Measurements from ENCODE around the gene HOXA1. TPM values are rescaled to one million over a fixed set of nuclear protein-coding genes. Genes with fewer than 3 reads are reported as not detected.

HOXA1 gene
- polyA plus RNA-seq, 2 of the 4 experiments (the other 2 are of a cell fraction): 2.8 to 5.0 TPM

- Histone ChIP-seq H3K4me3 (peak overlapping the region; percentile 72), H3K4me2 (peak overlapping the region; percentile 87), H3K4me1 (peaks cover 17% of the 10 kb centered on the region), H3K27ac (peak overlapping the region; percentile 79 to 93), H3K9me3 (no peaks in the 10 kb centered on the region)
- FAIRE-seq (no peak), DNase-seq (ENCODE audit: low read depth in 1 of 2, low spot score in 1 of 2) (peak; percentile 80 to 87), ATAC-seq (peak; percentile 64 to 76)
- ChIA-PET POLR2A (interaction anchor here (0.7 to 2.3 kb wide), 5 partner anchors 14 to 278 kb away, joined by 3 to 12 read pairs (median 5); partner anchors contain the start of genes HOXA7 and SKAP2), CTCF (interaction anchor here (0.6 to 11.1 kb wide), 14 partner anchors 9 to 773 kb away, joined by 3 to 160 read pairs (median 10); partner anchors contain the start of genes HOXA3, HOXA4 and HOXA9)
- 45% methylated on average over 29 of the region's 30 CpGs for WGBS (ENCODE audit: missing lambda C conversion rate)
- TF ChIP-seq HMGXB4 (CRISPR knock-in tag; IDR thresholded peaks at IDR 0.05; ENCODE audit: borderline replicate concordance) (no peak), SMC3 (IDR thresholded peaks at IDR 0.05) (0 out of 3 replicates have a peak, but pooled peaks have one; percentile 17), ZFP36 (IDR thresholded peaks at IDR 0.05; ENCODE audit: borderline replicate concordance, partially characterized antibody) (no peak), USF2 (IDR thresholded peaks at IDR 0.05) (no peak), GATA3 (IDR thresholded peaks at IDR 0.05; ENCODE audit: borderline replicate concordance) (no peak), NPAS2 (CRISPR knock-in tag; IDR thresholded peaks at IDR 0.05; ENCODE audit: borderline replicate concordance) (no peak), E2F6 (IDR thresholded peaks at IDR 0.05; ENCODE audit: borderline replicate concordance, low read depth) (no peak), CTCF (IDR thresholded peaks at IDR 0.05) (peak; percentile 22; the same call in 1 of the 3 replicates), KDM1A (IDR thresholded peaks at IDR 0.05; ENCODE audit: low read depth) (no peak), PBX3 (IDR thresholded peaks at IDR 0.05) (no peak), MAX (IDR thresholded peaks at IDR 0.05) (0 out of 2 replicates have a peak, but pooled peaks have one; percentile 17), JUN (IDR thresholded peaks at IDR 0.05) (0 out of 5 replicates have a peak, but pooled peaks of 1 of the 2 experiments have one; percentile 28), ATOH8 (CRISPR knock-in tag; IDR thresholded peaks at IDR 0.05; ENCODE audit: low read depth) (no peak), RARB (CRISPR knock-in tag; IDR thresholded peaks at IDR 0.05) (no peak), RAD21 (conservative IDR thresholded peaks at IDR 0.05 in 1 of 2, IDR thresholded peaks at IDR 0.05 in 1 of 2) (no peak)
Observed at GRCh38 chr7:27141923-27142579, 46.3 kb upstream of the HOXA1 start.
